ENCODE results near the gene FCSK. TPM values are rescaled to one million over a fixed set of nuclear protein-coding genes. Genes with fewer than 3 reads are reported as not detected.

The FCSK gene
- total RNA-seq, 1 donor from 2014 or later: 8.7 TPM

DNA sequence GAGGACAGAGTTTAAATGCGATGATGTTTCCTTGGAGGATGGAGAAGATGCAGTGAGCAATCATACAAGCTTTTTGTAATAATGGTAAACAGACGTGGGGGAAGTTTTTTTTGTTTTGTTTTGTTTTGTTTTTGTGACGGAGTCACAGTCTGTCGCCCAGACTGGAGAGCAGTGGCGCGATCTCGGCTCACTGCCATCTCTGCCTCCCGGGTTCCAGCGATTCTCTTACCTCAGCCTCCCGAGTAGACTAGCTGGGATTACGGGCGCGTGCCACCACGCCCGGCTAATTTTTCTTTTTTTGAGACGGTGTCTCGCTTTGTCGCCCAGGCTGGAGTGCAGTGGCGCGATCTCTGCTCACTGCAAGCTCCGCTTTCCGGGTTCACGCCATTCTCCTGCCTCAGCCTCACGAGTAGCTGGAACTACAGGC is 70.0 kb downstream of the FCSK start:
- peak; percentile 71 for DNase-seq

DNA sequence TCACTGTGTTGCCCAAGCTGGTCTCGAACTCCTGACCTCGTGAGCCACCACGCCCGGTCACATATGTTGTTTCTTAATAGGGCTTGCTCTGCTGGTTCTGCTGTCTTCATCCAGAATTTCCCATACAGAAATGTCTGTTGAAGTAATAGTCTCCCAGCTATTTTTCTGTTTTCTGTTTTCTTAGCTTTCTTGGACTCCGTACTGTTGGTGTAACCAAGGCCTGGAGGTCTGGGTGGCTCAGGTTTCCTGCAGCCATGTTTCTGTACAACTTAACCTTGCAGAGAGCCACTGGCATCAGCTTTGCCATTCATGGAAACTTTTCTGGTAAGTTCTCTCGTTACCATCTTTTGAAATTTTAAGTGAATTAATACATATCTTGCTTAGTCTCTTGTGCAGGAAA is 72.0 kb downstream of the FCSK start:
- no peak for DNase-seq

DNA sequence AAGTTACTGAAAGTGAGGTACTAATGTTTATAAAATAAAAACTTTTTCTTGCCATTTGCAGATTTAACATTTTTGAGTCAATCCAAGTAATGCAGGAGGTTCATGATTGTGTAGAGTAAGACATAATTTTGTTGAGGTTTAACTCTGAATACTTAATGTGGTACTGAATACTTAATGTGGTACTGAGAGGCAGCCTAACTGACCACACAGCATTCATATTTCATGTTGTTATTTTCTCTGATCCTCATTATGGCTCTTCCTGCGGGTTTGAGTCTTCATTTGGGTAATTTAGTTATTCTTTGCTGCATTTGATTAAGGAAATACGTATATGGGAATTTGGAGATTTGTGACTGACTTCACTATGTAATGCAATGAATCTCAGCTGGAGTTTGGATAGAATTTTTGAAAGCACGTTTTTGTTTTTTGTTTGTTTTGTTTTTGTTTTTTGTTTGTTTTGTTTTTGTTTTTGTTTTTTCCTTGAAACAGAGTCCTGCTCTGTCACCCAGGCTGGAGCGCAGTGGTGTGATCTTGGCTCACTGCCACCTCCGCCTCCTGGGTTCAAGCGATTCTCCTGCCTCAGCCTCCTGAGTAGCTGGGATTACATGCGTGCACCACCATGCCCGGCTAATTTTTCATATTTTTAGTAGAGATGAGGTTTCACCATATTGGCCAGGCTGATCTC is 73.1 kb downstream of the FCSK start:
- no peak for DNase-seq

DNA sequence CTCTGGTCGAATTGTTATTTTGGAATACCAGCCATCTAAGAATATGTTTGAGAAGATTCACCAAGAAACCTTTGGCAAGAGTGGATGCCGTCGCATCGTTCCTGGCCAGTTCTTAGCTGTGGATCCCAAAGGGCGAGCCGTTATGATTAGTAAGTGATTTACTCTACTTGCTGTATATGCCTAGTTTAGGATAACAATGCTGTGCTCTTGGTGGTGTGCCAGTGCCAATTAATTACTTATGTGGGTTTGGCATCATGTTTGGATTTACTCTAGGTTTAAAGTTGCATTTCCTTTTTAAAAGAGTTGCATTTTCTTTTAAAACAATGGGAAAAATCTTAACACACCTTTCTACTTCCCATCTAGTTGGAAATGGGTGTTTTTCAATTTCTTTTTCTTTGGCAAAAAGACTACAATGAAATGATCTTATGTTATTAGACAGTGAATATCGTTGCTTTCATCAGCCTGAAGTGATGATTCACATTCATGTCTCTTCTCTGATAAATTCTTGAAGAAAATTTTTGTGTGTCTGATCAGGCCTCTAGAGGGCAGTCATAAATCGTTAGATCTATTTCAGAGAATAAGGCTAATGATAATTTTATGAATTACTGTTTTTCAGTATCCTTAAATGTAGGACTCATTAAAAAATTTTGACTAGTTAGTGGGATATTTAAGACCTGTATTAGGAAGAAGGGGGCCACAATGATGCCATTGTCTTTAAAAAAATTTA is 74.8 kb downstream of the FCSK start:
- DNase-seq: peak; percentile 14

Small RNA genes lying within 50 kb of the gene (small RNA-seq; reads per million reads assigned to genes)
- gene RNU6-23P (ENCODE audit: low replicate concordance) (not detected), gene RPS27P26 (ENCODE audit: low replicate concordance) (not detected), gene SNORD111B (ENCODE audit: low replicate concordance) (64.2 reads per million, percentile 96 among the genes with 10 or more reads in this experiment)

Other genes with a start within 250 kb of the FCSK start
- gene EXOSC6, start 202.7 kb upstream of the FCSK start, total RNA-seq: 23.7 TPM
- gene AARS1, start 165.1 kb upstream of the FCSK start, total RNA-seq: 55.1 TPM
- 18.7 TPM for gene DDX19B, start 155.4 kb upstream of the FCSK start, total RNA-seq
- gene DDX19A, start 107.7 kb upstream of the FCSK start, total RNA-seq: 30.0 TPM
- gene ST3GAL2, start 15.5 kb upstream of the FCSK start, total RNA-seq: 23.6 TPM
- gene COG4, start 69.0 kb downstream of the FCSK start, total RNA-seq: 28.7 TPM
- 85.2 TPM for gene SF3B3, start 69.2 kb downstream of the FCSK start, total RNA-seq
- gene IL34, start 192.0 kb downstream of the FCSK start, total RNA-seq: 10.2 TPM
- 30.2 TPM for gene MTSS2, start 231.5 kb downstream of the FCSK start, total RNA-seq